ENCODE data around the gene VSTM4.

Gene VSTM4

DNA sequence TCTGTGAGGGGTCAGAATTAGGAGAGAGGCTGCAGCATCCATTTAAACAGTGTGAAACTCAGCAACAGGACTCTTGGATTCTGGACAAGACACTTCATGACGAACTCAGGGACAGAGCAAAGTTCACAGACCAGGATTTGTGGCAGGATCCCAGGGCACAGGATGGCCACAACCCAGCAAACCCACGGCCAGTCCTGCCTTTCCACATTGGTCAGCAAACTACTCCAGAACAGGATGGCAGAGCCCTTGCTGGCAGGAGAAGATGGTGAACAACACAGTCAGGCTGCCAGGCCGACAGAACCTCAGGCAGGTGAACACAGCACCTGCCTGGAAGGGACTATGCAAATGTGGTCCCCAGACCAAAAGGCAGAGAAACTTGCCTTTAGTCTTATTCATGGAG lies 34.4 kb downstream of the VSTM4 start:
- H3K4me1 ChIP-seq (ENCODE audit: control insufficient read depth, insufficient read depth, low read length), result peaks cover 3% of the 10 kb centered on the region

DNA sequence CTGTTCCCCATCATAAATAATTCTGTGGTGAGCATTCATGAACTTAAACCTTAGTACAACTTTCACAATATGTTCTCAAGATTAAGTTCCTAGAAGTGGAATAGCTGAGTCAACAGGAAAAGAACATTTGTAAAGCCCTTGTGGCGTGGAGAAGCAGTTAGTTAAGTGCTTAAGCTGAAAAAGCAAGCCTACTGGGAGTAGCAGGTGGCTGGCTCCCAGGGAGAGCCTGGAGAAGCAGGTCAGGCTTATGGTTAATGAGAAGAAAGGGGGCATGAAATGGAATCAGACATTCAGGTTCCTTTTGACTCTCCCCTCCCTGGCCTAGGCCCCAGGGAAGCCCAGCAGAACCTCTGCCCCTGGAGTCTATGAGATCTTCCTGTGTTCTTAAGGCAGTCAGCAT lies 35.3 kb downstream of the VSTM4 start:
- Histone ChIP-seq H3K4me1 (ENCODE audit: control insufficient read depth, insufficient read depth, low read length) (peaks cover 3% of the 10 kb centered on the region), H3K4me3 (ENCODE audit: low read length) (no peak overlapping the region), H3K27me3 (ENCODE audit: control insufficient read depth, insufficient read depth, low read length) (no peaks in the 10 kb centered on the region), H3K36me3 (ENCODE audit: control insufficient read depth, insufficient read depth, low read length) (no peaks in the 10 kb centered on the region), H3K27ac (ENCODE audit: low read depth, low read length) (no peak overlapping the region), H3K9ac (ENCODE audit: low read length) (no peak overlapping the region)

More for the DNA sequence above, 34.4 kb downstream of the VSTM4 start:
- Histone ChIP-seq H3K27me3 (ENCODE audit: control insufficient read depth, insufficient read depth, low read length) (no peaks in the 10 kb centered on the region), H3K4me3 (ENCODE audit: low read length) (no peak overlapping the region), H3K9ac (ENCODE audit: low read length) (no peak overlapping the region), H3K36me3 (ENCODE audit: control insufficient read depth, insufficient read depth, low read length) (no peaks in the 10 kb centered on the region), H3K27ac (ENCODE audit: low read depth, low read length) (no peak overlapping the region)

DNA sequence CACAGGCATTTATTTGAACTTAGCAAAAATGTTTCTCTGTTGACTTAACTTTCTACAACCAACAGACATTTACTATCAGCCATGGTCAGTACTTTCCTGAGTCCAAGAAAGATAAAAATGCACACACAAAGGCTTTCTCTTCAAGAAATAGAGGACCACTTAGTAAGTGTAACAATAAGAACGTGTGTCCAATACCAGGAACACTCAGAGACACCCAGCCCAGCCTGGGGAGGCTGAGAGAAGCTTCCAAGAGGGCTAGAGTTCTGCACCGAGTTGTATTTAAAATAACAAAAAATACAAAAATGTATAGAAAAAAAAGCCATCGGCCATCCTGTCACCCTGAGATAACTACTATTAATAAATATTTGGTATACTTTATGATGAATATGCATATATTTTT lies 35.8 kb downstream of the VSTM4 start:
- H3K4me3 ChIP-seq (ENCODE audit: low read length), result no peak overlapping the region
- H3K4me1 ChIP-seq (ENCODE audit: control insufficient read depth, insufficient read depth, low read length), result peaks cover 3% of the 10 kb centered on the region
- no peak overlapping the region for H3K9ac ChIP-seq (ENCODE audit: low read length)
- H3K27ac ChIP-seq (ENCODE audit: low read depth, low read length), result no peak overlapping the region
- no peaks in the 10 kb centered on the region for H3K27me3 ChIP-seq (ENCODE audit: control insufficient read depth, insufficient read depth, low read length)
- H3K36me3 ChIP-seq (ENCODE audit: control insufficient read depth, insufficient read depth, low read length), result no peaks in the 10 kb centered on the region

DNA sequence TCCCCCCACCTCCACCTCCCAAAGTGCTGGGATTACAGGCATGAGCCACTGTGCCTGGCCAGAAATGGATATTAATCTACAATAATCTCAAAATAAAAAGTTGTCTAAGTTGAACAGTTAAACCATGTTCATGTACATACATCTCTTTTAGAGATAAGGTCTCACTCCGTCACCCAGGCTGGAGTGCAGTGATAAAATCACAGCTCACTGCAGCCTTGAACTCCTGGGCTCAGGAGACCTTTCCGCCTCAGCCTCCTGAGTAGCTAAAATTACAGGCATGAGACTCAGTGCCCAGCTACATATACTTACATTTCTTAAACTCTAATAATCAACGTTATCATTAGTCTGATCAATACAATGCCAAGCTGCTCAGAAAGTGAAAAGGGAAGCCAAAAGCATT lies 36.2 kb downstream of the VSTM4 start:
- Histone ChIP-seq H3K4me1 (ENCODE audit: control insufficient read depth, insufficient read depth, low read length) (peaks cover 3% of the 10 kb centered on the region), H3K4me3 (ENCODE audit: low read length) (no peak overlapping the region), H3K27ac (ENCODE audit: low read depth, low read length) (no peak overlapping the region), H3K9ac (ENCODE audit: low read length) (no peak overlapping the region), H3K27me3 (ENCODE audit: control insufficient read depth, insufficient read depth, low read length) (no peaks in the 10 kb centered on the region), H3K36me3 (ENCODE audit: control insufficient read depth, insufficient read depth, low read length) (no peaks in the 10 kb centered on the region)

DNA sequence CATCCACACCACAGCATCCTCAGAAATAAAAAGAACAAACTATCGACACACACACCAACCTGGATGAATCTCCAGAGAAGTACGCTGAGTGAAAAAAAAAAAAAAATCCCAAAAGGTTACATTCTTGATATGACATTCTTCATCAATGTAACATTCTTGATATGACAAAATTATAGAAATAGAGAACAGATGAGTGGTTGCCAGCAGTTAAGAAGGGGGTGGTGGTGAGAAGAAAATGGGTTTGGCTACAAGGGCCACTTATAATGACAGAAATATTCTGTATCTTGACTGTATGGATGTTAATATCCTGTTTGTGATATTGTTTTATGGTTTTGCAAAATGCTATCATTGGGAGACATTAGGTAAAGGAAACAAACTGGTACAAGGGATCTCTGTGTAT lies 36.9 kb downstream of the VSTM4 start:
- no peak overlapping the region for H3K27ac ChIP-seq (ENCODE audit: low read depth, low read length)
- H3K9ac ChIP-seq (ENCODE audit: low read length), result no peak overlapping the region
- H3K36me3 ChIP-seq (ENCODE audit: control insufficient read depth, insufficient read depth, low read length), result no peaks in the 10 kb centered on the region
- H3K4me3 ChIP-seq (ENCODE audit: low read length), result no peak overlapping the region
- H3K27me3 ChIP-seq (ENCODE audit: control insufficient read depth, insufficient read depth, low read length), result no peaks in the 10 kb centered on the region
- peaks cover 3% of the 10 kb centered on the region for H3K4me1 ChIP-seq (ENCODE audit: control insufficient read depth, insufficient read depth, low read length)

DNA sequence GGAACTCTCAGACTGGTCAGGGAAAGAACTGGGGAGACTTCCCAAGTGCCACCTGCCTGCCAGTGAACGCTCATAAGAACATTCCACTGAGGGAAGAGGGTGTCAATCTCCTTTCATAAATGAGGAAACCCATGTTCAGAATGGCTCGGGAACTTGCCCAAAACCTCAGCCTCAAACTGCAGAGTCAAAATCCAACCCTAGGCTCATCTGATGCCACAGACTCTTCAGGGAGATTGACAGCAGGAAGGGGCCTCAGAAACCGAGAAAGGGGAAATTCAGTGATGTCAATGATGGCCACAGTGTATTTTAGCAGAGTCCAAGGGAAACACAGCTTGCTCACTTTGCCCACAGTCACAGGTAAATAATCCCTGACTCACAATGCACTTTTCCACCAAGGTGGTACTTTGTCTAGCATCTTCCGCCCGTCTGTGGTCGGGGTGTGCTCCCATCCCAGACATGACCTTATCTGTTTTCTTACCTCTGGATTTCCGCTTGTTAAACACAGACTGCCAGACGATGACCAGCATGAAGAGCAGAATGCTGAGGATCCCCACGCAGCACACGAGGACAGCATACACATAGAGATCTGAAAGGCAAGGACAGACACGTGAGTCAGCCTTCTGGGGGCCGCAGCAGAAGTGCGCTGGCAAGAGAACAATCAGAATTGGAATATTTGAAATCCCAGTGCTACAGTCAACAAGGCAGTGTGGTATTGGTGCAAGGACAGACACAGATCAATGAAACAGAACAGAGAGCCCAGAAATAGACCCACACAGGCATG lies 38.4 kb downstream of the VSTM4 start:
- no peaks in the 10 kb centered on the region for H3K27me3 ChIP-seq (ENCODE audit: control insufficient read depth, insufficient read depth, low read length)
- H3K4me3 ChIP-seq (ENCODE audit: low read length), result no peak overlapping the region
- peaks cover 3% of the 10 kb centered on the region for H3K4me1 ChIP-seq (ENCODE audit: control insufficient read depth, insufficient read depth, low read length)
- no peak overlapping the region for H3K9ac ChIP-seq (ENCODE audit: low read length)
- peaks cover 3% of the 10 kb centered on the region for H3K36me3 ChIP-seq (ENCODE audit: control insufficient read depth, insufficient read depth, low read length)
- no peak overlapping the region for H3K27ac ChIP-seq (ENCODE audit: low read depth, low read length)

DNA sequence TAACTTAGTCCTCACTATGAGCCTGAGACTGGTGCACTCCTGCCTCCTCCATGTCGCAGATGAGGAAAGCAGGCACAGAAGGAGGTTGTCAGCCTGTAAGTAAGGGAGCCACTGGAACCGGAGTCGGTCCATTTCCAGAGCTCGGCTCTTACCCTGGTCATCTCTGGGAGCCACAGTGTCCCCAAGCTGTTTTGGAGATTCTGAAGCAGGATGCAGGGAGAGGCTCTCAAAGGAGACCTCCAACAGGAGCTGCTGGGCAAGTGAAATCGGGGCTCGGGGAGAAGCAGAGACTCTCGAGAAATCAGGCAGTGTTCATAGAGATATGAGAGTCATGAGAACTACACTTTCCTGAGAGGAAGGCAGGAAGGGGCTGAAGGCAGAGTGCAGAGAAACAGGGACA lies 39.0 kb downstream of the VSTM4 start:
- Histone ChIP-seq H3K4me1 (ENCODE audit: control insufficient read depth, insufficient read depth, low read length) (peaks cover 3% of the 10 kb centered on the region), H3K27ac (ENCODE audit: low read depth, low read length) (no peak overlapping the region), H3K27me3 (ENCODE audit: control insufficient read depth, insufficient read depth, low read length) (no peaks in the 10 kb centered on the region), H3K4me3 (ENCODE audit: low read length) (no peak overlapping the region), H3K9ac (ENCODE audit: low read length) (no peak overlapping the region), H3K36me3 (ENCODE audit: control insufficient read depth, insufficient read depth, low read length) (peaks cover 5% of the 10 kb centered on the region)

DNA sequence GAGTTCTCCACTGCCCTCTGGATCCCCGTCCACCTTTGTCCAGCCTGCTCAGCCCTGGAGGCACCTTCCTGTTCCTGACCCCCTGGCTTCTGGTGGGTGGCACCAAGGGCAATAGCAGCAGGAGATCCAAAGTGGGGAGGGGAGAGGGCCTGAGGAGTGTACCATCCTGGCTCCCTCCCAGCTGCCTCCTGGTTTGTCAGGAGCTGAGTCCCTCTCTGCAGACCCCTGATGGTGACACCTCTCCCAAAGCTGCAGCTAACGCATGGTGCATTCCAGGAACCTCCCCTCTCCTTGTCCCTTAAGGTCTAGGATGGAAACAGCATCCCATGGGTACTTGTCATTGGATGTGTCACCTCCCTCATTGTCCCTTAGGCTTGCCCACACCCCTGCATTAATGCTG lies 39.6 kb downstream of the VSTM4 start:
- Histone ChIP-seq H3K4me1 (ENCODE audit: control insufficient read depth, insufficient read depth, low read length) (peaks cover 5% of the 10 kb centered on the region), H3K36me3 (ENCODE audit: control insufficient read depth, insufficient read depth, low read length) (peaks cover 5% of the 10 kb centered on the region), H3K27ac (ENCODE audit: low read depth, low read length) (no peak overlapping the region), H3K9ac (ENCODE audit: low read length) (no peak overlapping the region), H3K4me3 (ENCODE audit: low read length) (no peak overlapping the region), H3K27me3 (ENCODE audit: control insufficient read depth, insufficient read depth, low read length) (no peaks in the 10 kb centered on the region)

DNA sequence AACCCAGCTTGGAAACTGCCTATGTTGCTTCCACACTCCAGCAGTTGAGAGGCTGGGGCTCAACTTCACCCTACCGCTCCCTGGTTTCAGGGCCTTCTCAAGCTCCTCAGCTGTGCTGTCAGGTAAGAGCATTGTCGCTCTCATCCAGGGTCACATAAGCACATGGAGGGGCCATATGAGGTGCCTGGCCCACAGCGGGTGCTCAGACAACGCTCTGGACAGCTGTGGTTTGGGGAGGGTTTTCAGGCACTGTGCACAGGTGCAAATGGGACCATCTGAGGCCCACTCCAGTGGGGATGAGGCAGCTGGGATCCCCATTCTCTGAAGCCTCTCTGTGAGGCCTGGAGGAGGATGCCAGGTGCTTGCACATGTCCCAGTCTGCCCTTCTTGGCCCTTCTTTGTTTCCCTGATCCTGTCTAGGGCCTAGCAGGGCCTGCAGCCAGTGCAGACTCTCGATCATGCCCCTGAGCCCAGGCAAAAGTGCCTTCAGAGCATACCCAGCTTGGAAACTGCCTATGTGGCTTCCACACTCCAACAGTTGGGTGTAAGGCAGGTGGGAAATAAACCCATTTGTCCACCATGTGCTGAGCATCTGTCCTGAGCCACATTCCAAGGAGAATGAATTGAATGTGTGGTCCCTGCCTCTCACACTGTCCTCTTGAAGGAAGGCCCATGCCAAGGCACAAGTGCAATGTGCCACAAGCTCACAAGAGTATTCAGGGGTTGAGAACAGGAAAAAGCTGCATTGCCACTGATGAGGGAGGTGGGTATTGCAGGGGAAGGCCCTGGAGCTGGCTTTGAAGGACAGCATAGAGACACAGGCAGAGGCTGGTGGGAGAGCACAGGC lies 40.3 kb downstream of the VSTM4 start:
- Histone ChIP-seq H3K4me1 (ENCODE audit: control insufficient read depth, insufficient read depth, low read length) (peaks cover 4% of the 10 kb centered on the region), H3K36me3 (ENCODE audit: control insufficient read depth, insufficient read depth, low read length) (peaks cover 5% of the 10 kb centered on the region), H3K4me3 (ENCODE audit: low read length) (no peak overlapping the region), H3K9ac (ENCODE audit: low read length) (no peak overlapping the region), H3K27ac (ENCODE audit: low read depth, low read length) (no peak overlapping the region), H3K27me3 (ENCODE audit: control insufficient read depth, insufficient read depth, low read length) (no peaks in the 10 kb centered on the region)

DNA sequence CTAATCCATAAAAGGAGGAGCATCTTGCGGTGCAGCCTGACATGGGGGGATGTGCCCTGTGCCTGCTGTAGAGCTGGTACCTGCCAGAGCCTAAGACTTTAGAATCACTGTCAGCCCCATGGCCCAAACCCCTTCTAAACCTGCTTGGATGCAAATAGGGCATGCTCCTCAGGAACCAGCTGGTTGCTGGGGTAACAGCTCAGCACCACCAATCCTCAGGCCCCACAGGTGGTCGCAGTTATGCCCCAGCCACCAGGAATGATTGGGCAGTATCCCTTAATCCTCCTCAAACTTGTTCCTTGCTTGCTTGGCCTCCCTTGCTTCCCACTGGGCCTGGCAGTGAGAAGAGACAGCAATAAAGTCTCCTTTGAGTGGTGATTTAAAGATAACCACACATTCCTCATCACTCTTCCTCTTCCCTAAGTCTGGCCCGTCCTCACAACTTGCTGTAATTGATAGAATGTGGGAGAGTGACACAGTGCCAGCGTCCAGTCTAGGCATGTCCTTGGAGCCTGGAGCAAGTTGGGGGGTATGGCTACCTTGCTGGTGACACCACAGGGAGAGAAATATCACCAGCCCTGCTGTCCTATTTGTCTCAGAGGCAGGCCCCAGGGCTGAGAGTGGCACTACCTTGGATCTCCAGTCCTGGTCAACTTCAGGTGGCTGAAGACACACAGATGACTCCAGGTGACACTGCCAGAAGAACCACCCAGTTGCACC lies 43.0 kb downstream of the VSTM4 start:
- Histone ChIP-seq H3K27me3 (ENCODE audit: control insufficient read depth, insufficient read depth, low read length) (no peaks in the 10 kb centered on the region), H3K27ac (ENCODE audit: low read depth, low read length) (no peak overlapping the region), H3K4me3 (ENCODE audit: low read length) (no peak overlapping the region), H3K36me3 (ENCODE audit: control insufficient read depth, insufficient read depth, low read length) (peaks cover 5% of the 10 kb centered on the region), H3K4me1 (ENCODE audit: control insufficient read depth, insufficient read depth, low read length) (peaks cover 4% of the 10 kb centered on the region), H3K9ac (ENCODE audit: low read length) (no peak overlapping the region)

DNA sequence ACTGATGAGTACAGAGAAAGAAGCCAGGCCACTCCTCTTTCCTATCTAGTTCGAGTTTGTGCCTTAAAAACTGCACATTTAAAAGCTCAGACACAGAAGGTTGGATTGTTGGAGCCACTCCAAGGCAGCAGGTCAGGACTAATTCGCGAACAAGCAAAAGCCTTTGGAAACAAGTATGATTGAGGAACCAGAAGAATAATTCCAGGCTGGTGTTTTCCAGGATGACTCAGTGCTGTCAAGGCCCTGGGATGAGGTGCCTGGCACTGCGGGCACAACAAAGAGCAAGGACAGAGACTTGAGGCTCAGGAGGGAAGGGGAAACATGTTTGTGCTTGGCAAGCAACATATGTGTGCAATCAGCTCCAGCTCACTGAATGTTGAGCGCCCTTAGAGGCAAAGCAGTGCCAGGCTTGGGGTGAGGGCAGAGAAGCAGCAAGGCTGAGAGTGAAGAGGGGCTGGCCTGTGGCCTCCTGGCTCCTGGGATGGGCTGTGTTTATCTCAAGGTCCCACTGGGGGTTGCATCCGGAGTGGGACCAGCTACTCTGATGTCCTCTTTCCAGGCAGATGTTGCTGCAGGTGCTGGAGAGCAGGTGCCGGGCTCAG lies 44.1 kb downstream of the VSTM4 start:
- H3K4me3 ChIP-seq (ENCODE audit: low read length), result no peak overlapping the region
- H3K27me3 ChIP-seq (ENCODE audit: control insufficient read depth, insufficient read depth, low read length), result no peaks in the 10 kb centered on the region
- no peak overlapping the region for H3K9ac ChIP-seq (ENCODE audit: low read length)
- peak overlapping the region; percentile 8 for H3K27ac ChIP-seq (ENCODE audit: low read depth, low read length)
- H3K36me3 ChIP-seq (ENCODE audit: control insufficient read depth, insufficient read depth, low read length), result peaks cover 5% of the 10 kb centered on the region
- H3K4me1 ChIP-seq (ENCODE audit: control insufficient read depth, insufficient read depth, low read length), result peaks cover 4% of the 10 kb centered on the region

DNA sequence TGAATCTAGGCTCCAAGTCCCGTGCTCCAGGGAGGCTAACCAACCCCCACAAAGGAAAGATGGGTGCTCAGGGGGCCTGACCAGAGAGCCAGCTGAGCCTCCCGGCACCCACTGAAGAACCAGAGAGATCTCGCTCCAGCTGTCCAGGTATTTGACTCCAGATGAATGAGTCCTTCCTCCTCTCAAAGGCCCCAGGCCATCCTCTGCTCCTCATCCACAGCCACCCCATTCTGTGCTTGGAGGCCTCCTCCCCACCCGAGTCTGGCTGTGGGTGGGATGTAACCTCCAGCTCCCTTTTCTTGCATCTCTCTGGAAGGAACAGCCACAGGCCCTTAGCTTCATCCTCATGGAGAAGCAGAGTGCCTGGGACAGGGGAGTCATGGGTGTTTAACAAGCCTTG lies 44.6 kb downstream of the VSTM4 start:
- Histone ChIP-seq H3K4me1 (ENCODE audit: control insufficient read depth, insufficient read depth, low read length) (peaks cover 4% of the 10 kb centered on the region), H3K9ac (ENCODE audit: low read length) (no peak overlapping the region), H3K27ac (ENCODE audit: low read depth, low read length) (peak overlapping the region; percentile 8), H3K4me3 (ENCODE audit: low read length) (no peak overlapping the region), H3K27me3 (ENCODE audit: control insufficient read depth, insufficient read depth, low read length) (no peaks in the 10 kb centered on the region), H3K36me3 (ENCODE audit: control insufficient read depth, insufficient read depth, low read length) (peaks cover 5% of the 10 kb centered on the region)
